ENCODE results near the gene CDHR3. TPM values are rescaled to one million over a fixed set of nuclear protein-coding genes. Genes with fewer than 3 reads are reported as not detected.

The CDHR3 gene
- polyA plus RNA-seq, 4 donors = 4.1 to 24.1 (median 5.4) TPM

DNA sequence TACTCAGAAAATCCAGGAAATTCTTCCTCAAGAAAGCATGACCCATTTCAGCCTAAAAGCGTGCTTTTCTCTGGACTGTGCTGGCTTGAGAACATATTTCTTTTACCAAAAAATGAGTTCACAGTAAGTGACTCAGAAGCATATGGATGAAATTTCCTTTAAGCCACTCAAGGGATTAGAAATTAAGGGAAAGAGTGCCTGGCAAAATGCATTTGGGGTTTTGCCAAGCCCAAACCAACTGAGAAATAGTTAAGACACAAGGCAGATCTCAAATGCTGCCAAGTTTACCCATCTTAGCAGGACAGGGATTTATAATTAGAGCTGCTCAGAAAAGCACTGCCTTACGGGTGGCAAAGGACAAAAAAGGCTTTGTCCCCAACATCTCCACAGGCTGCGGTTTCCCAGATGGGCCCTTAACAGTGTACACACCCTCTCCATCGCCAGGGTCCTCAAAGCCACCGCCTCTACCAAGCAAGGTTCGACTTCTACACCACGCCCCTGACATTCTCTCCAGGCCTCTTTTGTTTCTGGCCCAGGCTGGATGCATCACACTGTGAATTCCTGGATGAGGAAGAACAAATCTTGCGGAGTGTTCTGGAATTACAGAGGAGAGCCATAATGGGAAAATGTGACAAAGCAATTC, 30.1 kb upstream of the CDHR3 start:
- no peak for FAIRE-seq
- DNase-seq = no peak
- WGBS, 3 donors = 64 to 88% (median 80%) methylated on average over 8 of the region's 8 CpGs
- Histone ChIP-seq H3K9me3 (ENCODE audit: control insufficient read depth in 2 of 2, insufficient read depth in 1 of 2, low read depth in 1 of 2, low read length in 1 of 2) (no peaks in the 10 kb centered on the region), H3K4me3 (ENCODE audit: low read depth in 1 of 3, low read length in 3 of 3) (no peak overlapping the region), H3K36me3 (ENCODE audit: control insufficient read depth in 3 of 3, insufficient read depth in 2 of 3, low read depth in 1 of 3, low read length in 3 of 3) (peaks cover 0 to 3% (median 0%) of the 10 kb centered on the region in 3 donors), H3K4me1 (ENCODE audit: control insufficient read depth in 3 of 3, insufficient read depth in 2 of 3, low read depth in 1 of 3, low read length in 2 of 3) (no peaks in the 10 kb centered on the region), H3K27me3 (ENCODE audit: control insufficient read depth in 3 of 3, insufficient read depth in 3 of 3, low read length in 3 of 3) (peaks cover 0 to 2% (median 0%) of the 10 kb centered on the region in 3 donors), H3K27ac (ENCODE audit: low read depth in 1 of 3, low read length in 2 of 3) (no peak overlapping the region)

- Histone ChIP-seq H3K27ac (ENCODE audit: low read depth in 1 of 3, low read length in 2 of 3) (no peak overlapping the region), H3K27me3 (ENCODE audit: control insufficient read depth in 3 of 3, insufficient read depth in 3 of 3, low read length in 3 of 3) (peaks cover 0 to 2% (median 0%) of the 10 kb centered on the region in 3 donors), H3K4me3 (ENCODE audit: low read depth in 1 of 3, low read length in 3 of 3) (no peak overlapping the region), H3K4me1 (ENCODE audit: control insufficient read depth in 3 of 3, insufficient read depth in 2 of 3, low read depth in 1 of 3, low read length in 2 of 3) (no peaks in the 10 kb centered on the region), H3K9me3 (ENCODE audit: control insufficient read depth in 2 of 2, insufficient read depth in 1 of 2, low read depth in 1 of 2, low read length in 1 of 2) (no peaks in the 10 kb centered on the region), H3K36me3 (ENCODE audit: control insufficient read depth in 3 of 3, insufficient read depth in 2 of 3, low read depth in 1 of 3, low read length in 3 of 3) (no peaks in the 10 kb centered on the region)
- WGBS, 3 donors = 86 to 89% (median 87%) methylated on average over 7 of the region's 7 CpGs
- DNase-seq (peak; percentile 36 to 38), FAIRE-seq (no peak)
These were observed 28.4 kb upstream of the CDHR3 start for GRCh38 chr7:105934572-105935185.

- Histone ChIP-seq H3K27me3 (ENCODE audit: control insufficient read depth in 3 of 3, insufficient read depth in 3 of 3, low read length in 3 of 3) (peaks cover 0 to 2% (median 0%) of the 10 kb centered on the region in 3 donors), H3K4me3 (ENCODE audit: low read depth in 1 of 3, low read length in 3 of 3) (no peak overlapping the region), H3K27ac (ENCODE audit: low read depth in 1 of 3, low read length in 2 of 3) (no peak overlapping the region), H3K9me3 (ENCODE audit: control insufficient read depth in 2 of 2, insufficient read depth in 1 of 2, low read depth in 1 of 2, low read length in 1 of 2) (no peaks in the 10 kb centered on the region), H3K4me1 (ENCODE audit: control insufficient read depth in 3 of 3, insufficient read depth in 2 of 3, low read depth in 1 of 3, low read length in 2 of 3) (no peaks in the 10 kb centered on the region), H3K36me3 (ENCODE audit: control insufficient read depth in 3 of 3, insufficient read depth in 2 of 3, low read depth in 1 of 3, low read length in 3 of 3) (no peaks in the 10 kb centered on the region)
- peak in 1 of 2 donors; percentile 27 for DNase-seq
- no peak for FAIRE-seq
- 62 to 79% (median 72%) methylated on average over 5 of the region's 5 CpGs for WGBS, 3 donors
These were observed 27.8 kb upstream of the CDHR3 start for GRCh38 chr7:105935250-105935649.

DNA sequence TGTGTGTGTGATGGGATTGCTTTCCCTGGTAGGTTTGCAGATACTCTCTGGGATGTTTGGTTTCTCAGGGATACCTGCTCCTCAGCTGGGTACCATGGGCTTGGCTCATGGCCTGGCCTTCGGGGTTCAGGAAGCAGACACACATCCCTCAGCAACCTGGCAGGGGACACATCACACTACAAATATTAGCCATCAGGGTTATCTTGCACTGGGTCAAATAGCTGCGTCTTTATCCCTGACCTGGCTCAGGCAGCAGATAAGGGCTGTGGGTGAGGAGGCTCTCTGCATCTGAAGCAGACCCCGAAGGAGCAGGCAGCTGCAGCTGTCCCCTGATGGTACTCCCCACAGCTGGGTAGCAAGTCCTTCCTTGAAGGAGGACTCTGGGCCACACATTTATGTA, 25.7 kb upstream of the CDHR3 start:
- whole genome bisulfite sequencing, 3 donors = 75 to 84% (median 76%) methylated on average over 3 of the region's 3 CpGs
- no peak for DNase-seq
- no peak for FAIRE-seq
- Histone ChIP-seq H3K4me3 (ENCODE audit: low read depth in 1 of 3, low read length in 3 of 3) (no peak overlapping the region), H3K27me3 (ENCODE audit: control insufficient read depth in 3 of 3, insufficient read depth in 3 of 3, low read length in 3 of 3) (peaks cover 0 to 2% (median 0%) of the 10 kb centered on the region in 3 donors), H3K27ac (ENCODE audit: low read depth in 1 of 3, low read length in 2 of 3) (no peak overlapping the region), H3K4me1 (ENCODE audit: control insufficient read depth in 3 of 3, insufficient read depth in 2 of 3, low read depth in 1 of 3, low read length in 2 of 3) (no peaks in the 10 kb centered on the region), H3K9me3 (ENCODE audit: control insufficient read depth in 2 of 2, insufficient read depth in 1 of 2, low read depth in 1 of 2, low read length in 1 of 2) (no peaks in the 10 kb centered on the region), H3K36me3 (ENCODE audit: control insufficient read depth in 3 of 3, insufficient read depth in 2 of 3, low read depth in 1 of 3, low read length in 3 of 3) (no peaks in the 10 kb centered on the region)

DNA sequence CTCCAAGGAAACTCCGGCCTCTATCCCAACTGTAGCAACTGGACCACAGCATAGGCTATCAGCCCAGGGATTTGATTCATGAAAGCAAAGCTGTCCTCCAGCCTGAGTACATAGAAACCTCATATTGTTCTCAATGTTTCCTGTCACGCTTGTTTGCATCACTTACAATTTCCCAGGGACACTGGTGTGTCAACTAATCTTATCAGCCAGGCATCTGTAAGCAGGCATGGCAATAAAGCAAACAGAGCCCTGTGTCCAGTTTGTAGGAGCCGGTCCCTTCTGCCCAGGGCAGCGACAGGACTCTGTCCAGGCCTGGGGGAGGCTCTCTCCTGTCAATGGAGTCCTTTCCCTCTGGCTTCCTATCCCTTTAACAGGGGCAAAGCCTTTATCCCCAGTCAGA, 23.0 kb upstream of the CDHR3 start:
- no peaks in the 10 kb centered on the region for H3K4me1 ChIP-seq (ENCODE audit: control insufficient read depth in 3 of 3, insufficient read depth in 2 of 3, low read depth in 1 of 3, low read length in 2 of 3)
- no peak for DNase-seq
- 65 to 79% (median 69%) methylated on average over 4 of the region's 4 CpGs for WGBS, 3 donors

GRCh38 chr7:105941596-105941995, 21.5 kb upstream of the CDHR3 start:
- DNase-seq (no peak), FAIRE-seq (no peak)
- Histone ChIP-seq H3K36me3 (ENCODE audit: control insufficient read depth in 3 of 3, insufficient read depth in 2 of 3, low read depth in 1 of 3, low read length in 3 of 3) (no peaks in the 10 kb centered on the region), H3K4me1 (ENCODE audit: control insufficient read depth in 3 of 3, insufficient read depth in 2 of 3, low read depth in 1 of 3, low read length in 2 of 3) (no peaks in the 10 kb centered on the region), H3K27me3 (ENCODE audit: control insufficient read depth in 3 of 3, insufficient read depth in 3 of 3, low read length in 3 of 3) (peaks cover 0 to 2% (median 0%) of the 10 kb centered on the region in 3 donors), H3K9me3 (ENCODE audit: control insufficient read depth in 2 of 2, insufficient read depth in 1 of 2, low read depth in 1 of 2, low read length in 1 of 2) (no peaks in the 10 kb centered on the region), H3K27ac (ENCODE audit: low read depth in 1 of 3, low read length in 2 of 3) (no peak overlapping the region), H3K4me3 (ENCODE audit: low read depth in 1 of 3, low read length in 3 of 3) (no peak overlapping the region)

More for the DNA sequence above, 23.0 kb upstream of the CDHR3 start:
- Histone ChIP-seq H3K36me3 (ENCODE audit: control insufficient read depth in 3 of 3, insufficient read depth in 2 of 3, low read depth in 1 of 3, low read length in 3 of 3) (no peaks in the 10 kb centered on the region), H3K9me3 (ENCODE audit: control insufficient read depth in 2 of 2, insufficient read depth in 1 of 2, low read depth in 1 of 2, low read length in 1 of 2) (no peaks in the 10 kb centered on the region), H3K27me3 (ENCODE audit: control insufficient read depth in 3 of 3, insufficient read depth in 3 of 3, low read length in 3 of 3) (peaks cover 0 to 2% (median 0%) of the 10 kb centered on the region in 3 donors), H3K27ac (ENCODE audit: low read depth in 1 of 3, low read length in 2 of 3) (no peak overlapping the region), H3K4me3 (ENCODE audit: low read depth in 1 of 3, low read length in 3 of 3) (no peak overlapping the region)
- FAIRE-seq = no peak

- FAIRE-seq (no peak), DNase-seq (no peak)
- no peaks in the 10 kb centered on the region for H3K36me3 ChIP-seq (ENCODE audit: control insufficient read depth in 3 of 3, insufficient read depth in 2 of 3, low read depth in 1 of 3, low read length in 3 of 3)
- H3K9me3 ChIP-seq (ENCODE audit: control insufficient read depth in 2 of 2, insufficient read depth in 1 of 2, low read depth in 1 of 2, low read length in 1 of 2) = no peaks in the 10 kb centered on the region
- H3K27ac ChIP-seq (ENCODE audit: low read depth in 1 of 3, low read length in 2 of 3) = no peak overlapping the region
- H3K4me3 ChIP-seq (ENCODE audit: low read depth in 1 of 3, low read length in 3 of 3) = no peak overlapping the region
- H3K4me1 ChIP-seq (ENCODE audit: control insufficient read depth in 3 of 3, insufficient read depth in 2 of 3, low read depth in 1 of 3, low read length in 2 of 3) = no peaks in the 10 kb centered on the region
- WGBS, 3 donors = 61 to 74% (median 70%) methylated on average over 2 of the region's 2 CpGs
- no peaks in the 10 kb centered on the region for H3K27me3 ChIP-seq (ENCODE audit: control insufficient read depth in 3 of 3, insufficient read depth in 3 of 3, low read length in 3 of 3)
These were observed 19.6 kb upstream of the CDHR3 start for GRCh38 chr7:105943486-105943885.

DNA sequence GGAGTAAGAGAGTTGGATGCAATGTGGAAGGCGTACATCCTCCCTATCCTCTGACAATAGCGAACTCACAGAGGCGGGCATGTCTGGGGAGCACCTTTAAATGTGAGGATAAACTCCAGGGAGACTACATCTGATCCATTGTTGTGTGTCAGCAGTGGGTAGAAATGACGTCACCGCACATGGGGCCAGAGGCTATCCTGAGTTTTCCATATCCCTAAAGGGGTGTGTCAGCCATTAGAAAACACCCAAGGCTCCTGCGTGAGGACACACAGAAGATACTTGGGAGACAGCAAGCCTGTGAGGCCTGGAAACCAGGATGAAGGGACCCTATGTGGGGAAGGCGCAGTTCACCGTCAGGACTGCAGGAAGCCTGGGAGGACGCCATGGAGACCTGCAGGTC, 17.2 kb upstream of the CDHR3 start:
- no peak for FAIRE-seq
- Histone ChIP-seq H3K9me3 (ENCODE audit: control insufficient read depth in 2 of 2, insufficient read depth in 1 of 2, low read depth in 1 of 2, low read length in 1 of 2) (no peaks in the 10 kb centered on the region), H3K4me1 (ENCODE audit: control insufficient read depth in 3 of 3, insufficient read depth in 2 of 3, low read depth in 1 of 3, low read length in 2 of 3) (no peaks in the 10 kb centered on the region), H3K27ac (ENCODE audit: low read depth in 1 of 3, low read length in 2 of 3) (no peak overlapping the region), H3K36me3 (ENCODE audit: control insufficient read depth in 3 of 3, insufficient read depth in 2 of 3, low read depth in 1 of 3, low read length in 3 of 3) (no peaks in the 10 kb centered on the region), H3K27me3 (ENCODE audit: control insufficient read depth in 3 of 3, insufficient read depth in 3 of 3, low read length in 3 of 3) (no peaks in the 10 kb centered on the region), H3K4me3 (ENCODE audit: low read depth in 1 of 3, low read length in 3 of 3) (no peak overlapping the region)
- no peak for DNase-seq
- 89 to 93% (median 92%) methylated on average over 9 of the region's 9 CpGs for WGBS, 3 donors

DNA sequence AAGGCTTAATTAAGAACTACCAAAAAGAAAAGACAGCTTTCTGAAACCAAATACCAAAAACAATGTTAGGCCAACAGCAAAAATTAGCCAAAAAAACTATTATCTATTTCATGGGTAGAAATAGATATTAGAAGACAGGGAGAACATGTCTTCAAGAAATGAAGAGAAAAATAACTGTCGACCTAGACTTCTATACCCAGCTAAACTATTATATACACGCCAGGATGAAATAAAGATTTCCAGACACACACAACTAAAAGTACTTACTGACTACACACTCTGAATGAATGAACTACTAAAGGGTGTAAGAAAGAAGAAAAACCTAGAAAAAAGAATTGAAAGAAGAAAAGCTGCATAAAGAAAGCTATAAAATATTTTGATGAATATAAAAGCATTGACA, 11.5 kb upstream of the CDHR3 start:
- Histone ChIP-seq H3K4me1 (ENCODE audit: control insufficient read depth in 3 of 3, insufficient read depth in 2 of 3, low read depth in 1 of 3, low read length in 2 of 3) (no peaks in the 10 kb centered on the region), H3K36me3 (ENCODE audit: control insufficient read depth in 3 of 3, insufficient read depth in 2 of 3, low read depth in 1 of 3, low read length in 3 of 3) (no peaks in the 10 kb centered on the region), H3K27me3 (ENCODE audit: control insufficient read depth in 3 of 3, insufficient read depth in 3 of 3, low read length in 3 of 3) (no peaks in the 10 kb centered on the region), H3K4me3 (ENCODE audit: low read depth in 1 of 3, low read length in 3 of 3) (no peak overlapping the region), H3K9me3 (ENCODE audit: control insufficient read depth in 2 of 2, insufficient read depth in 1 of 2, low read depth in 1 of 2, low read length in 1 of 2) (peaks cover 0 to 9% of the 10 kb centered on the region in 2 donors), H3K27ac (ENCODE audit: low read depth in 1 of 3, low read length in 2 of 3) (no peak overlapping the region)
- FAIRE-seq = no peak
- DNase-seq = no peak
- 89 to 95% (median 93%) methylated on average over 2 of the region's 2 CpGs for WGBS, 3 donors

Data from small intestine (tissue), 7 donors.